GM19193 (cell line): ENCODE data around the gene GATA2.

Source experiments
- POLR2A ChIP-seq: IDR thresholded peaks from 4 replicates; pipeline ENCODE4 v1.6.1; 2011; ENCODE audit not compliant: insufficient read depth, insufficient read length; ENCODE audit errors: extremely low read depth

Gene GATA2

GRCh38 chr3:128478576-128479506 lies 14.2 kb downstream of the GATA2 start:
- TF ChIP-seq POLR2A = no peak

DNA sequence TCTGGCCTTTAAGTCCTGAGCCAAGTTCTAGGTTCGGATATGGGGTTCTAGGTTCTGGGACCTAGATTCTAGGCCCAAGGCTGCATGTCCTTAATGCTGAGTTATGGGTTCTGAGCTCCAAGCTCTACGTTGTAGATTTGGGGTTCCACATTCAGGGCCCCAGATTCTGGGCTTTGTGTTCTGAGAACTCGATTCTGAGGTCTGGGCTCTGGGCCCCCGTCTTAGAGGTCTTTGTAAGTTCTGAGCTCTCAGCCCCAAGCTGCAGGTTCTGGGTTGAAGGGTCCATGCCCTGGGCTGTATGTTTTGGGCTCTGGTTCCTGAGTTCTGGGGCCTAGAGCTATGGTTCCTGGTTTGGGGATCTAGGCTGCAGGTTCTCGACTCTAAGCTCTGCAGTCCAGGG lies 16.3 kb downstream of the GATA2 start:
- no peak for TF ChIP-seq POLR2A

- TF ChIP-seq POLR2A = no peak
Observed at GRCh38 chr3:128475355-128475754, 17.6 kb downstream of the GATA2 start.

DNA sequence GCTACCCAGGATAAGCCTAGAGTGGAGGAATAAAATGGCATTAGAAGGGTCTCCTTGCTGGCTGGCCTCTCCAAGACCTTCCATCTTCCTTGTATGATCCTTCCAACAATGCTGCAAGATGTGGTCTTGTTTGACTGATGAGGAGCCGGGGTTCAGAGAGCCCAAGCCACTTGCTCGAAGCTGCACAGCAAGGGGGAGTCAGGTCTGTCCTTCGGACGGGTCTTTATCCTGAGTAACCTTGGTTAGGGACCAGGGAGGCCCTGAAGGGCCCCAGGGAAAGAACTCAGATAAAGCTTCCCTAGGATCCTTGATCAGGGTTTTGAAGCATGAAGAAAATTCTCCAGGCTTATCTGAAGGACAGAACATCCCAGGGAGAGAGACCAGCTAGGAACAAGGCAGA lies 19.3 kb downstream of the GATA2 start:
- no peak for TF ChIP-seq POLR2A

GRCh38 chr3:128473180-128473519 lies 19.9 kb downstream of the GATA2 start:
- TF ChIP-seq POLR2A = no peak

DNA sequence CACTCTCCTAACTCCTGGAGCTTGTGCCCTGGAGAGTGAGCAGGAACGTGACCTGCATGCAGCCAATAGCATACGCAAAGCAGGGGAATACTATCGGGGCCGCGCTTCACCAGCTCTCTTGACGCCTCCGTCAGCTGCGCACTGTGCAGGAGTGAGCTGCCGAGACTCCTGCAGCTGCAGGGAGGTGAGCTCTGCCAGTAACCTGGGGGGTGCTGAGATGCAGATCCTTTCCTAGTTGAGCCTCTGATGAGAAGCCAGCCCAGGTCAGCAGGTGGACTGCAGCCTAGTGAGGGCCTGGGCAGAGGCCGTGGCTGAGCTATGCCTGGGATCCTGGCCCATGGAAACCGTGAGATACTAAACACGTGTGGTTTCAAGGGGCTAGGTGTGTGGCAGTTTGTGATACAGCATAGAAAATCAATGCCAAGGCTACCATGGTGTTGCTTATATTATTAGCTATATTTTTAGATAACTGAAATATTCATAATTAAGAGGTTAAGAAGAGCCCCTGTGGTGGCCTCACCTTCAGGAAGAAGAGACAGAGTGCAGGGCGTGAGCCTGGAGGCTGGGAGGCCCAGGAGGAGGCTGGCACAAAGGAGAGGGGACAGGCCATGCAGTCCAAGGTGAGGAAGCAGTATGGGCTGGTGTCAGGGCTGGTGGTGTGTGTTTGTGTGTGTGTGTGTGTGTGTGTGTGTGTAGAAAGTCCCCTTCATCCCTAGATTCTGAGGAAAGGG lies 20.4 kb downstream of the GATA2 start:
- TF ChIP-seq POLR2A = no peak

GRCh38 chr3:128471720-128472119 lies 21.3 kb downstream of the GATA2 start:
- TF ChIP-seq POLR2A = no peak

DNA sequence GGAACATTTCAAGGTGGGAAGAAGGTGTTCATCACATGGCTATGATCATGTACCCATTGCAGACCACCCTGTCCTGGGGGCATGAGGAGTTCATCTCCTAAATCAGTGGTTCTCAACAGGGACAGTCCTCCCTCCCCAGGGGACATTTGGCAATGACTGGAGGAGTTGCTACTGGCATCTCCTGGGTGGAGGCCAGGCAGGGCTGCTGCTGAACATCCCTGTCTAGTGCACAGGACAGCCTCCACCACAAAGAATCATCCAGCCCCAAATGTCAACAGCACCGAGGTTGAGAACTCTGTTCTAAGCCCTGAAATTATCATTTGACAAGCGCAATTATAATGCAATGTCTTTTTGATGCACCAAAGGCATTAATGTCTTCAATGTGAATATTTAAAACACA lies 21.9 kb downstream of the GATA2 start:
- TF ChIP-seq POLR2A = no peak

GRCh38 chr3:128470134-128470899 lies 22.7 kb downstream of the GATA2 start:
- no peak for TF ChIP-seq POLR2A

DNA sequence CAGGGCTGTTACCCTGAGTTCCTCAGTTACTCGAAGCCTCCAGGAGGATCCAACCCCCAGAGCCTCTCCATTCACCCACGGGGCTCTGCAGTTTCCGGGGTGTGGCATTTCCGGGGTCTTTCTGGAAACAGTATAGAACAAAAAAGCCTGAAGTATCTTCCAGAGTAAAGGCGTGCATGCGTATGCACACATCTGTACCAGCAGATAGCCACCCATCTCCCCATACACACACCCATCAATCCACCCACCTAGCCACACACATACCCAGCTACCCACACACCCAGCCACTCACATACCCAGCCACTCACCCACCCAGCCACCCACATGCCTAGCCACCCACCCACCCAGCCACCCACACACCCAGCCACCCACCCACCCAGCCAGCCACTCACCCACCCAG lies 23.4 kb downstream of the GATA2 start:
- no peak for TF ChIP-seq POLR2A

DNA sequence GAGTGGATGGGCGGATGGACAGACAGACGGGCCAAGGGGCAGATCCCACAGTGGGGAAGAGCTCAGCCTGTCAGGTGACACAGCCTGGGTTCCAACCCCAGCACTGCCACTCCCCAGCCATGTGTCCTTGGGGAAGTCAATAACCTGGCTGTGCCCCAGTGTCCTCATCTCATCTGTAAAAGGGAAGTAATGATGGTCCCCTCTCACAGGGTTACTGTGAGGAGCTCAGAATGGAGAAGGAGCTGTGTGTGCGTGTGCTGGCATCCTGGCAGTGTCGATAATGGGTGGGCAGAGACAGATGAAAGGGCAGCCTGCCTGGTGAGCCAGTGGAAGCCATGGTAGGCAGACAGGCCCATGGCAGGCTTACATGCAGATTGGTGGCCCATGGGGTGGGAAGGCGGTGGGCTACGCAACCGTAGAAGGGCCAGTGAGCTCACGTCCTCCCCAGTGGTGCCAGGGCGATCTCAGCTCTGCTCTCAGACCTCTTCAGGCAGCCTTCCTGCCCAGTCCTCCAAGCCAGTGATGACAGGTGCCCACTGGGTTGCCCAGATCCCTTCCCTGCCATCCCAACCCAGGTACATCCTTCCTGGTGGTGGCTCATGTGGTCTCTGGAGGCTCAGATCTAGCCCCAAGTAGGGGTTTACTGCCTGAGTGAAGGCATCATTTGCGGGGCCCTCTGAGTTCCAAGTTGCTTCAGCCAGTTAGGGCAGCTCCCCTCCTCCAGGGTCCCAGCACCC lies 24.0 kb downstream of the GATA2 start:
- TF ChIP-seq POLR2A = no peak

DNA sequence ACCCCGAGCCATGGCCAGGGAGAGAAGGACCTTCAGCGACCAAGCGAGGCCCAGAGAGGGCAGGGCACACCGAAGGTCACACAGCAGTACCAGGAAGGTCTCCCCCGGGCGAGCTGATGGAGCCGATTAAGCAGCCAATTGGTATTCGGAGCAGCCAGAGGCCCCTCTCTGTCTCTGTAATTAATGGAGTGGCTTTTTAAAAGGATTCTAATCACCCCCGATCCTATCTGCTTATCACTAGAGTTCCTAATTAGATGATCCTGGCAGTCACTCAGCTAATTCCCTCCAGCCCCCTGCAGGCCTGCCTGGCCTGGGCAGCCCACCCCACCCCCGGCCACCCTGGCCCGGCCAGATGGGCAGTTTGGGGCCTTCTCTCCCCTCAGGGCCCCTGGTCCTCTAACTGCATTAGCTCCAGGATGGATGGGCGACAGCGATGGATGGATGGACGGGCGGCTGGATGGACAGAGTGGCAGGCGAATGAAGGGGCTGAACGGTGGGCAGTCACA lies 24.7 kb downstream of the GATA2 start:
- no peak for TF ChIP-seq POLR2A

DNA sequence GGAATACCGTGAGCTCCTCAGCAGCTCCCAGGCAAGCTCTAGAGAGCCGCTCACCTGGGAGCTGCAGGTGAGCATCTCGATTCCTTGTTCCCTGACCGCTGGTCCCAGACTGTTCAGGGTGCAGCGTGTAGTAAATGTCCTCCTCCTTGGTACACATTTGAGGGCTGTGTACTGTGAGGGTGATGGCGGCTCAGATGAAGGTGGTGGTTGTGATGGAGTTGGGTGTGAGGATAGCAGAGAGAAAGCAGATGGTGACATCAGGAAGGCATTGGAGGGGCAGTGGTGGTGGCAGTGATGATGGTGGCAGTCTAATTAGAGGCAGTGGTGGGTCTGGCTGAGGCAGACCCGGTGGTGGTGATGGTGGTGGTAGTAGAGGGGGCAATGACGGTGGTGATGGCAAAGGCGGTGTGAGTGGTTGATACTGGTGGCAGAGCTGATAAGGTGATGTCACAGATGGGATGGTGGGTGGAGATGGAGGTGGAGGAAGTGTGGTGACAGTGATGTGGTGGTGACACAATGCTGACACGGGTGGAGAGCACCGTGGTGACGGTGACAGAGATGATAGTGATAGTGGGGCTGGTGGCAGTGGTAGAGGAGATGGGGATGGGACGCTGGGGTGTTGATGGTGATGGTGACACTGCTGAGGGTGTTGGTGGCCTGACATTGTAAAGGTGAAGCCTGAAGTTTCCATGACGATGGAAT lies 26.0 kb downstream of the GATA2 start, which contains the start of gene DNAJB8:
TSS of gene DNAJB8 (minus strand) at position 51 of the 702 bp plus-strand sequence. CDS start 3,645 bp downstream, outside the sequence.
- no peak for TF ChIP-seq POLR2A

- no peak for TF ChIP-seq POLR2A
Observed at GRCh38 chr3:128464702-128465101, 28.3 kb downstream of the GATA2 start.

DNA sequence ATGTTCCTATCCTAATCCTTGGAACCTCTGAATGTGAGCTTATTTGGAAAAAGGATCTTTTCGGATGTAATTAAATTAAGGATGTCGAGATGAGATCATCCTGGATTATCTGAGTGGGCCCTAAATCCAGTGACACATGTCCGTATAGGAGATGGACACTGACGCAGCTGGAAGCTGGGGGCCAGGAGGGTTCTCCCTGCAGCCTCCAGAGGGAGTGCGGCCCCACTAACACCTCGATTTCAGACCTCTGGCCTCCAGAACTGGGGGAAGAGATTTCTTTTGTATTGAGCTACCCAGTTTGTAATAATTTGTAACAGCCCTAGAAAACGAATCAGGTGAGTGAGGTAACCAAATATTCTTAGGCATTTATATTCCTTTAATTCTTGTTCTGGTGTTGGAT lies 28.8 kb downstream of the GATA2 start:
- TF ChIP-seq POLR2A = no peak

DNA sequence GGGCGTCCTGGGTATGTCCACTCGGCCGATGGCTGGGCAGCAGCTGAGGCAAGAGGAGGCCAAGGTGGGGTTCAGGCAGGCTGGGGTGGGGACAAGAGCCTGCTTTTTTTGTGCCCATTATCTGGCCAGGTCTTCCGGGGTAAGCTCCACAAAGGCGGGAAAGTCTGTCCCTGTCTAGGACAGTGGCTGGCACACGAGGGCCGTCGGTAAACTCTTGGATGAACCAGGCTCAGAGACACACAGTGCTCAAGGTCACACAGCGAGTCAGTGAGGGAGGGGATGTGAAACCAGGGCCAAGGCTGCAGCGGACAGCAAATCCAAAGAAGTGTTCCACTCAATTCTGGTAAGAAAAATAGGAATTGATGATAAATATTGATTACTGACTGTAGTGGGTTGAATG lies 29.2 kb downstream of the GATA2 start:
- no peak for TF ChIP-seq POLR2A
